GM18867 (cell line): Measurements from ENCODE around the gene FAT2.

Source experiments
- ATAC-seq: cut with Tn5 transposase; IDR thresholded peaks from one replicate; pipeline ENCODE4 v1.9.1; 2021; ENCODE audit warnings: mild to moderate bottlenecking, moderate library complexity; ENCODE audit not compliant: unreplicated experiment

The FAT2 gene

DNA sequence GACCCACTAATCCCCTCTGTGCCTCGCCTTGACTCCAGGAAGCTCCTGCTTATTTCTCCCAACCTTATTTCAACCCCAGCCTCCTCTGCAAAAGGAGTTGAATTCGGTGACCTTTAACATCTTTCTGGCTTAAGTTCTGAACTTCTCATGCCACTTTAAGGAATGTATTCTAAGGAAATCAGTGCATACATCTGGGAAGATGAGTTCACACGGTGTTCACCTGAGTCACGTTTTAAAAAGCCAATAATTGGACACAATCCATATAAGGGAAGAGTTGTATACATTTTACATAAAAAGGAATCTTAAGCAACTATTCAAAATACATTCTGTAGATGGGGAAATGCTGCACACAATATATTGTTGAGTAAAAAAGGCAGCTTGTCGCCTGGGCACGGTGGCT lies 33.2 kb downstream of the FAT2 start:
- no peak for ATAC-seq

DNA sequence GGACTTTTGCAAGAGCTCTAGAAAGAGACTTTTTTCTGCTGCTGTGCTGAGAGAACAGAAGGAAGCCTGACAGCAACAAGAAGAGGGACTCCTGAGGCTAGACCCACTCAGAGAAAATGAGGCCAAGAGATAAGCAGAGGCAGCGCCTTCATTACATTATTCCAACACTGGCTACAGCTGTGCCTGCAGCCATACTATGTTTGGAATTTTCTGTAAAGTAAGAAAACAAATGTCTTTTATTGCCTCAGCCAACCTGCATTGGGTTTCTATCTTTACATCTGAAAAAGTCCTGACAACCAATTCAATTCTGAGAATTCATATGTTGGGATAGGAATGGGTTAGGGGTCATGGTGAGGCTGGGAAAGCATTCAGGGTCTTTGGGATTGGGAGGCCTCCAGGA lies 33.7 kb downstream of the FAT2 start:
- no peak for ATAC-seq

DNA sequence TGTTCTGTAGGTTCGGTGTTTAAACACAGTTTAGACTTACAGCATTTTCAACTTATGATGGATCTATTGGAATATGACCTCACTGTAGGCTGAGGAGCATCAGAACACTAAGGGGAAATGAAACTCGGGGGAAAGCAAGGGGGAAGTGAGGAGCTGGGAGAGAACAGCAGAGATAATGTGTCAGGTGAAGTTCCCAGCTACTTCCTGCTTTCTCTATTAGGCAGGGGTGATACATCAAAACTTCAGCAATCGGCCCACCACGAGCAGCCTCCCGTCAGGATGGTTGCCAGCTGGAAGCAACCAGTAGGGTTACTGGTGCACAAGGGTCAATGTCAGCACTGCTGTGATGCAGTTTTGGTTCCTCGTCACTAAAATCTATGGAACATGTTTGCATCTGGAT lies 34.3 kb downstream of the FAT2 start:
- no peak for ATAC-seq

DNA sequence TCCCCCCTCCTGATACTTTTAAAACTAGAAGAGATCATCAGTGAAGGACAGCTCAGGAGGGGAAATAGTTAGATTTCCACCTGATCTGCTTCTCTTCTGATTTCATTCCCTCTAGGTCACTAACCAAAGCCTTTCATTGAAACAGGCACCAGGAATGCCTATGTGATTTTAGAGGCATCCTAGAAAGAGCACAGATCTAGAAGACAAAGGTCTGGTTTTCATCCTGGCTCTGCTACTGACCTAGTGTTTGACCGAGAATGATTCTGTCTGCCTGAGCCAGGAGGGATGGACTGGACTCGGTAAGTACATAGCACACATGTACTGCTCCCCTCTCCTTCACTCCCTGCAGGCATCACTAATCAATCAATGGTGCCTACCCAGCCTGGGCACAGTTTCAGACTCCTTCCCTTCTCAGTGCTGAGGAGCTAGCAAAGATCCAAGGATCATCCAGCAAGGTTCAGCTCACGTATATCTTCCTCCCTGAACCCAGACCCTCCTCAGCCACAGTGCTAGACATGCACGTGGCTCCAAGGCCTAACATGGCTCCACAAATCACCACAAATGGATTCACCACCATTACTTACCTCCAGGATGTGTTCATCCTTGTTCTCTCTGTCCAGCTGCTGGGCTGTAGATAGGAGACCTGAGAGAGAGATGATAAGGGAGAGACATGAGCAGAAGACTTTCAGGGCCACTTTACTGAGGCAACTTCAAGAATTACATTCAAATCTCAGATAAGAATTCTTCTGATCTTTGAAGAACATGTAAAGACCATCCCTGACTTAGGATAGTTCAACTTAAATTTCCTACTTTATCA lies 35.2 kb downstream of the FAT2 start:
- no peak for ATAC-seq

DNA sequence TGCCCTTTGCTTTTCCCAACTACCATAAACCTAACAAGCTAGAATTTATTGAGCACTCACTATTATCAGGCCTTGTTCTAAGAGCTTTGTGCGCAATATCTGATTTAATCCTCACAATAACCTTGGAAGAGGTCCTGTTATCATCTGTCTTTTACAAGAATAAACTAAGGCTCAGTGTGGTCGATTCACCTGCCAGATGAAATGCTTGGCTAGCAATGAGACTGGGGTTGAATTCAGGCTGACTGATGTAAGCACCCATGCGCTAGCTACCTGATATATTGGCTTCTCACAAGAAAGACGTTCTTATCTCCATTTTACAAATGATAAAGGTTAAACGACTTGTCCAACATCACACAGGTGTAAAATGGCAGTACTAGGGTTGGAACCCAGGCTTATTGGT lies 37.4 kb downstream of the FAT2 start:
- no peak for ATAC-seq

DNA sequence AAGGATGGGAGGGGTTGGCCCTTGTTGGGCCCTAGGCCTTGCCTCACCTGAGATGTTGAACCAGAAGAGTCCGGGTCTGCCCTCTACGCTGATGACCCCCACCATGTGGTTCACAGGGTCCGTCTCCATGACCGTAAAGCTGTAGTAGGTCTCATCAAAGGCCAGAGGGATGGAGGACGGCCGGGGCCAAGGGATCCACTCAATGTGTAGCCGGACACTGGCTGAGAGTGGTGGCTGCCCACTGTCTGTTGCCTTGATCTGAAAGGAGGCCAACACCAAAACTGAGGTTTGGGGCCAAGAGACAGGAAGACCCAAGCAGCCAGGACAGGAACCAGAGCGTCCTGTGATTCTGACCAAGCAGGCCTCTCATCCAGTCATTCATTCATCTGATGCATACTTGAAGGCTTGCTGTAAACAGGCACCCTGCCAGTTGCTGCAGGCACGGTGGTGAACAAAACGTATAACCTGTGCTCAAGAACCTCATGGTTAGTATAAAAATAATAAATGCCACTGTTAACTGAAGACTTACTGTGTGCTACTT lies 37.9 kb downstream of the FAT2 start:
- ATAC-seq: no peak

DNA sequence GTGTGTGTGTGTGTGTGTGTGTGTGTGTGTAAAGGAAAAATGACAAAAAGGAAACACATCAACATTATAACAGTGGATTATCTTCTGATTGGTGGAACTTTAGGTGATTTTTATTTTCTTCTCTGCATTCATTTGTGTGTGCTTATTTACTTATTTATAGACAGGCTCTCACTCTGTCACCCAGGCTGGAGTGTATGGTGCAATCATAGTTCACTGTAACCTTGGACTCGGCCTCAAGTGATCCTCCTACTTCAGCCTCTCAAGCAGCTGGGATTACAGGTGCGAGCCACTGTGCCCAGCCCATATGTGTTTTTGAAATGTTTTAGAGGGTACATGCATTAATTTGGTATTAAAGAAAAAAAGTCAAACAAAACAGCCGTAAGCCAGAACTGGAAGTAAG lies 39.1 kb downstream of the FAT2 start:
- no peak for ATAC-seq

DNA sequence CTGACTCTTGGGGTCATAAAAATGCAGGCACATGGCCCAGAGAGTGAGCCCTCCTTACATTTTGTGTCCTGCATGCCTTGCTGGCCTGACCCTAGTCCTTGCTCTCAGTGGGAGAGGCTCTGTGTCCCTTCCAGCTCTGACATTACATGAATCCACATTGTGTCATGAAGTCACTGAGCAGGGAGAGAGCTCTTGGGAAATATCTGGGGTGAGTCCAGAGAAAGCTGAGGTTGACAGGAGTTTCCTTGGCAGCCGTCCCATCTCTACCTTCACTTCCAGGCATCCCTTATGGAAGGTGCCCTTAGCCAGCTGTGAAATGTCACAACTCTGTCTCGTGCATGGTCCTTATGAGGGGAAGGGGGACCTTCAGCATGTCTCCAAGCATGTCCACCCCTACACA lies 41.0 kb downstream of the FAT2 start:
- no peak for ATAC-seq

DNA sequence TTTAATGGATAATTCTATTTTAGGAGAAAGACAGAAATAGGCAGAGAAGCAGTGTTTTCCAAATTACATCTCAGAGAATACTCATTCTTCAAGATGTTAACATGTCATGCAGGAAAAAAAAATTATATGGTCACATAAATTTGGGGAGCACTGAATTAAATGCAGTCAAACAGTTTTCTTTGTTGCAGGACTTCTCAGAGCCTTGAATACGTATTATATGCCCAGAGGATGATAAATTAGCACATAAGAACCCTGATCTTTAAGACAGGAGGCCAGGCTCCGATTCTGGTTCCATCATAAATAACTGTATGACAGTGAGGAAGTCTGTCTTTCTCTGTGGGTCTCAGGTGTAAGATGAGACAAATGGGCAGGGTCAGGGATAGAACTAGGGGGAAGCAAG lies 41.4 kb downstream of the FAT2 start:
- no peak for ATAC-seq

DNA sequence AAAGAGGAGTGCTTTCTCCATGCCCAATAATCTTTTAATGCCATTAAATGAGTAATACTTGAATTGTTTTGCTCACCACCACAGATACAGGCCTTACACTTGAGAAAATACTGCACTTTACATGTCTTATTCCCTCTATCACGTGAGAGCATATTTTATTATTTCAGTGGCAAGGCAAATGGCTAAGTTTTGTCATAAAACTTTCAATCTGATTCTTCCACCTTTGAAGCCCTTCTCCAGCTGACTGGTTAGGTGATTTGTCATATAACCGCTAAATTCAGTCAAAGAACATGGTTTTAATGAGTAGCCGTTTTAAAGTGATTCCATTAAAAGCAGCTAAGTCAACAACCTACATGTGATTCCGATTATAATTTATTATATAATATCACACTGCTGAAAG lies 43.8 kb downstream of the FAT2 start:
- ATAC-seq: no peak

DNA sequence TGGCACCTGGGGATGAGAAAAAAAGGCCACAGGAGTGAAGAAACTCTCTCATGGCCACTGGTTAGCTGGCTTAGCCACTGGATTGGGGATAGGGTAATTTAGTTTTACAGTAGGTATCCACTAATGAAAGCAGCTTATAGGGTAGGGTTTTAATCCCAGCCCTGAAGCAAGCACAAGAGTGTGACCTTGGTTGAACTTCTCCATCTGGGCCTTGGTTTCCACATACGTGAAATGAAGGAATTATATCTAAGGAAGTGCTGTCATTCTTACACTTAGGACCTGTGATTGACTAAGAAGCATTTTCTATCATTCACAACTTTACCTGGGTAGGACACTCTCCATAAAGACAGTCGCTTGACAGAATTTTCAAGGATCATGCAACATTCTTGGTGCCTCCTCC lies 49.6 kb downstream of the FAT2 start:
- no peak for ATAC-seq
